ENCODE data around the gene ID1.
"Not testable (repeated sequence)": the region's sequence is repeated elsewhere in the genome, so short reads cannot be mapped to it uniquely, and the experiment has no call there.

The ID1 gene

DNA sequence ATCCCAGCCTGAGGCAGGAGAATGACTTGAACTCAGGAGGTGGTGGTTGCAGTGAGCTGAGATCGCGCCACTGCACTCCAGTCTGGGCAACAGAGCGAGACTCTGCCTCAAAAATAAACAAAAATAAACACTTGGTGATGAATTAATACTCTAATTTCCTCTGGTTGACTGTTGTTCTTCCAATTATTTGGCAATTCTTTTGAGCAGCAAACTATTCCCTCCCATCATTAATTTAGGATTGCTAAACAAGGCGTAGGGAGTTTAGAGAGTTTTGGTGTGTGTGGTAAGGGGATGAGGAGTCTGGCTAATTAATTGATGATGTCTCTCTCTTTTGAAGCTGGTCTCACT, 2.7 kb upstream of the ID1 start:
- no peak for DNase-seq (ENCODE audit: low read depth, low spot score)

DNA sequence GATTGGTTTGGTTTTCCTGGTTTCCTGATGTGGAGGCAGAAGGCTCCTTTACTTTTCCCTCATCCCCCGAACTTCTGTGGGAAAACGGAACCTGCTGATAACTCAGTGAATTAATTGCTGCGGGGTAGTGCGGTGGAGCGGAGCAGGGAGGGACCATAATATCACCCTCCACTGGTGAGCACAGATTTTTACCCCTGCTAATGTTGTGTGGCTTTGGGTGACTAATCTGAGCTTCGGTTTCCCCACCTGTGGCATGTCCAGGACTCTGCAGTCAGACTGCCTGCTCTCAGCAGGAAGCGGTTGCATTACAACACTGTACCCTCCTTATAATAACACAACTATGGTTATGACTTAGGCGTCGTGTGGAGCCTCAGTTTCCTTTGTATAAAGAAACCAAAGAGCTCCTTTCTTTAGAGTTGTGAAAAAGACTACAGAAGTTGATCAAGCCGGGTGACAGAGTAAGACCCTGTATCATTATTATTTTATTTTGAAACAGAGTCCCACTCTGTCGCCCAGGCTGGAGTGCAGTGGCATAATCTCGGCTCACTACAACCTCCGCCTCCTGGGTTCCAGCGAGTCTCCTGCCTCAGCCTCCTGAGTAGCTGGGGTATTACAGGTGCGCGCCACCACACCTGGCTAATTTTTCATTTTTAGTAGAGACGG, 2.2 kb upstream of the ID1 start:
- DNase-seq (ENCODE audit: low read depth, low spot score), result no peak

GRCh38 chr20:31603822-31604566, 1.1 kb upstream of the ID1 start:
- DNase-seq (ENCODE audit: low read depth, low spot score), result no peak

- no peak for DNase-seq (ENCODE audit: low read depth, low spot score)
Measured at GRCh38 chr20:31604567-31605030, 490 bp upstream of the ID1 start.

DNA sequence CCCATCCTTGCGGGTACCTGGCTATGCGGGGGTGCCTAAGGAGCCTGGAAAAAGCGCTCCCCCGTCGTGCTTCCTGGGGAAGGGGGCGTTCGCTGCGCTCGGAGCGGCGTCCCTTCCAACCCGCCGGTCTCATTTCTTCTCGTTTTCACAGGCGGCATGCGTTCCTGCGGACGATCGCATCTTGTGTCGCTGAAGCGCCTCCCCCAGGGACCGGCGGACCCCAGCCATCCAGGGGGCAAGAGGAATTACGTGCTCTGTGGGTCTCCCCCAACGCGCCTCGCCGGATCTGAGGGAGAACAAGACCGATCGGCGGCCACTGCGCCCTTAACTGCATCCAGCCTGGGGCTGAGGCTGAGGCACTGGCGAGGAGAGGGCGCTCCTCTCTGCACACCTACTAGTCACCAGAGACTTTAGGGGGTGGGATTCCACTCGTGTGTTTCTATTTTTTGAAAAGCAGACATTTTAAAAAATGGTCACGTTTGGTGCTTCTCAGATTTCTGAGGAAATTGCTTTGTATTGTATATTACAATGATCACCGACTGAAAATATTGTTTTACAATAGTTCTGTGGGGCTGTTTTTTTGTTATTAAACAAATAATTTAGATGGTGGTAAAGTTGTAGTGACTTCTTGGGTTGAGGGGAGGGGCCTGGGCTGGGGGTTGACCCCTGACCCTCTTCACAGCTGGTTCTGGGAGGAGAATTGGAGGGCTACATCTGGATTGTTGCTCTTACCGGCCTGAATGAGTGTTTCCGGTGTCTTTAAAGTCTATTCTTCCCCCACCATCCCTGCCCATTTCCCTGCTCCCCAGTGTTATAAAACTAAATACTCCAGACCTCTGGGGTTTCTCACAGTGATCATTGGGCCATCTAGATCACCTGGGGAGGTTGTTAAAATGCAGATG, 1.1 kb downstream of the ID1 start:
- DNase-seq (ENCODE audit: low read depth, low spot score), result no peak

DNA sequence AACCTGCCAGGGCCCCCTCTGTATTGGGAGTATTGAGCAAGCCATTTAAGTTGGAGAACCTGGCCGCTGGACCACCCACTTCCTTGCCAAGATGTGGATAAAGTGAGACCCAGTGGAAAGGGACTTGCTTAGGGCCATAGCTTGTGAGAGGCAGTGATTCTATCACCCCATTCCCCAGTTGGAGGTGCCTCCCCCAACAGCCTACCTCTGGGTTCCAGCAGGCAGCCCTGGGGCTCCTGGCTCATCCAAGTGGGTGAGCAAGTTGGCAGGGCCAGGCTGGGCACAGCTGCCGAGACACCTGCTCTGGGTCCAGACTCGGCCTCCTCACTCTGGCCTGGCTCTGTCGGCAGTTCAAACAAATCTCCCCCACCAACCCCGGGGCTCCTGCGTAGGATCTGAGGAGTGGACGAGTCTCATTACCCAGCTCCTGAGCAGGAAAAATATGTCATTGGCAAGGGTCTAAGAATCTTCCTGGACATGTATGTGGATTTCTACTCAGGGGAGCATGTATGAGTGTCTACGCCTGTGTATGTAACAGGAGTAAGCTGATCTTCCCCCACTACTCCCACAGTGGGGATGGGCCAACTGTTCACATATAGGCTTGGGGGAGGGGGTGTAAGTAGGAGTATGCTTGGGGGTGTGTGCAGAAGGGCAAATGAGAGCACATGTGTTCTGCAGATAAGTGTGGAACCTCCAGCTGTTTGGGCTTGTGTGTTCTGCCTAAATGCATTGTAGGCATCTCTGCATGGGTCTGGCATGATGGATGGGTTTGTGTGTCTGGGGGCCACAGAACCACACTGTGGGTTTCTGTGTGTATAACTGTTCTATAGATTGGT, 1.9 kb downstream of the ID1 start:
- no peak for DNase-seq (ENCODE audit: low read depth, low spot score)

GRCh38 chr20:31607640-31608250, 2.7 kb downstream of the ID1 start:
- no peak for DNase-seq (ENCODE audit: low read depth, low spot score)

DNA sequence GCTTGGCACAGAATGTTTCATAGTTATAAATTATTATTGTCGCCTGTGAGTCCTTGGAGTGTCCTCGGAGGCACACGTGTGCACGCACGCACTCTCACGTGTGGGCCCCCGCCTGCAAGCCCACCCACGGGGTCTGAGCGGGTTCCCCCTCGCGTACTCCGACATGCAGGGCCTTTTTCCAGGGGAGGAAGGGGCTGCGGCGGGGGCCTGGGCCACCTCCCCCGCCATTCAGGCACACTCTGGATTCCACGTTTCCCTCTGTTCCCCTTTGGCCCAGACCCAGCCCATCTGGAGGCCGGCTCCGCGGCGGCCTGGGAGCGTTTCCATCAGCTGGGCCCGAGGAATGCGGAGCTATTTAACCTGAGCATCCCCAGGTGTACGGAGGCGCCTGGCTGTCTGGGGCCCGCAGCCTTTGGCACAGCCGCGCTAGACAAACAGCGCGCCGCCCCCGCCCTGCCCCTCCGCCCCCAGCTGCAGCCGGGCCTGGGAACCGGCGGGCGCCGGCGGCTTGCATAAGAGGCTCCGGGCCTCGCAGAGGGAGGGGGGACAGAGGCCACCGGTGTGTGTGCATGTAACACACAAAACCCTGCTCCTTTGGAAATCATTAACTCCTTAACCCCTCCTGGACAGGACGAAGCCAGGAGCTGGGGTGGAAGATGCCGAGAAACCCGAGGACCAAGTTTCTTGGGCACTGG, 3.3 kb downstream of the ID1 start:
- no peak for DNase-seq (ENCODE audit: low read depth, low spot score)

DNA sequence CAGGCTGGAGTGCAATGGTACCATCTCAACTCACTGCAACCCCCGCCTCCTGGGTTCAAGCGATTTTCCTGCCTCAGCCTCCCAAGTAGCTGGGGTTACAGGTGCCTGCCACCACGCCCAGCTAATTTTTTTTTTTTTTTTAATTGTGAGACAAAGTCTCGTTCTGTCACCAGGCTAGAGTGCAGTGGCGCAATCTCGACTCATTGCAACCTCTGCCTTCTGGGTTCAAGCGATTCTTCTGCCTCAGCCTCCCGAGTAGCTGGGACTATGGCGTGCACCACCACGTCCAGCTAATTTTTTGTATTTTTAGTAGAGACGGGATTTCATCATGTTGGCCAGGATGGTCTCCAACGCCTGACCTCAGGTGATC, 7.2 kb downstream of the ID1 start:
- DNase-seq (ENCODE audit: low read depth, low spot score), result not testable (repeated sequence)

GRCh38 chr20:31615416-31615815, 10.3 kb downstream of the ID1 start:
- no peak for DNase-seq (ENCODE audit: low read depth, low spot score)

DNA sequence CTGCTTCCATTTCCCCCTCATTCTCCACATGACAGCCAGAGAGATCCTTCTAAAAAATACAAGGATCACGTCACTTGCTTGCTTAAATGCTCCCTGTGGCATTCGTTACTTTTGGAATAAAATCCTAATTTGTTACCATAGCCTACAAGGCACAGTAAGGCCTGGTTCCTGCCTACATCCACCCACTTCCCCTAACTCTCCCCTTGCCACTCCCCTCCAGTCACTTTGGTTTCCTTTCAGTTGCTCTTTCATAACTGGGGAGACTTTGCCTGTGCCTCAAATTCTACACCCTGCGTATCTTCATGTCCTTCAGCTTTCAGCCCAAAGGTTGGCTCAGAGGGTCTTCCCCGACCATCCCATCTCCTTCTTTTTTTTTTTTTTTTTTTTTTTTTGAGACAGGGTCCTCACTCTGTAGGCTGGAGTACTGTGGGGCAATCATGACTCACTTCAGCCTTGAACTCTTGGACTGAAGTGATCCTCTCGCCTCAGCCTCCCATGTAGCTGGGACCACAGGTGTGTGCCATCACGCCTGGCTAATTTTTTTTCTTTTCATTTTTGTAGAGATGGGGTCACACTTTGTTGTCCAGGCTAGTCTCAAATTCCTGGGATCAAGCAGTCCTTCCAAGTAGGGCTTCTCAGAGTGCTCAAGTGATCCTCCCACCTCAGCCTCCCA, 12.5 kb downstream of the ID1 start:
- DNase-seq (ENCODE audit: low read depth, low spot score), result no peak

DNA sequence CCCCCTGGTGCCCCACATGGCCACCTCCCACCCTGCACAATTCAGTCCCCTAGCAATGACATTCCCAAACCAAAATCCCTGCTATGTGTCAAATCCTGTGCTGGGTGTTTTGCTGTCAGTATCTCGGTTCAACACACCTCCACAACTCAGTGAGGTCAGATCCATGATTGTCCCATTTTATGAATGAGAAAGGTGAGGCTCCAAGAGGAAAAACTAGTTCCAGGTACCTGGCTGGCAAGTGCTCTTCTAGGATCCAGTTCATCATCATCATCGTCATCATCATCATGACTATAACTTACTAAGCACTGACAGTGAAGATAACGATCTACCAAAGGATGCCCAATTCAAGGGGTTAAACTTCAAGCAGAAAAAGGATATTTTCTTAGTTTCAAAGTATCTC, 15.2 kb downstream of the ID1 start:
- no peak for DNase-seq (ENCODE audit: low read depth, low spot score)

GRCh38 chr20:31623123-31623505, 18.0 kb downstream of the ID1 start:
- DNase-seq (ENCODE audit: low read depth, low spot score), result not testable (repeated sequence)

- DNase-seq (ENCODE audit: low read depth, low spot score), result not testable (repeated sequence)
Measured at GRCh38 chr20:31626534-31626933, 21.4 kb downstream of the ID1 start.

- not testable (repeated sequence) for DNase-seq (ENCODE audit: low read depth, low spot score)
Measured at GRCh38 chr20:31628057-31628456, 23.0 kb downstream of the ID1 start.

DNA sequence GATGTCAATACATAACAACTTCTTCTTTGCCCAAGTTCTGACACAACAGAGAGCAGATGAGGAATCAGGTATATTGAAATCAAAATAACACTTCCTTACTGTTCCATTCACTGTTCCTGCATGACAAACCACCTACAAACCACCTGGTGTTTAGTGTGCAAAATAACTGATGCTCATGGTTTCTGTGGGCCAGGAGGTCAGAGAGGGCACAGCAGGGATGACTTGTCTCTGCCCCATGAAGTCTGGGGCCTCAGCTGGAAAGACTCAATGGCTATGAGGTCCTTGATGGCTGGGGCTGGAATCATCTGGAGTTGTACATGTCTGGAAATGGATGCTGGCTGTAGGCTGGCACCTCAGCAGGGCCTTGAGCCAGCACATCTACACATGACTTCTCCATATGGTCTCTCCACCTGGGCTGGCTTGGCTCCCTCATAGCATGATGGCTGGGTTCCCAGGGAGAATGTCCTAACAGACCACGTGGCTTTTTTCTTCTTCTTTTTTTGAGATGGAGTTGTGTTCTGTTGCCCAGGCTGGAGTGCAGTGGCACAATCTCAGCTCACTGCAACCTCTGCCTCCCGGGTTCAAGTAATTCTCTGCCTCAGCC, 25.2 kb downstream of the ID1 start:
- no peak for DNase-seq (ENCODE audit: low read depth, low spot score)

GRCh38 chr20:31632548-31633338, 27.7 kb downstream of the ID1 start:
- DNase-seq (ENCODE audit: low read depth, low spot score), result no peak

GRCh38 chr20:31633339-31633914, 28.3 kb downstream of the ID1 start:
- no peak for DNase-seq (ENCODE audit: low read depth, low spot score)

All from activated naive CD8-positive, alpha-beta T cell treated with anti-CD3 and anti-CD28 coated beads, Interleukin-2, amount 50 U/mL, for 16 hours (primary cell).